Measurements from ENCODE around the gene PLCB1.

PLCB1 gene

DNA sequence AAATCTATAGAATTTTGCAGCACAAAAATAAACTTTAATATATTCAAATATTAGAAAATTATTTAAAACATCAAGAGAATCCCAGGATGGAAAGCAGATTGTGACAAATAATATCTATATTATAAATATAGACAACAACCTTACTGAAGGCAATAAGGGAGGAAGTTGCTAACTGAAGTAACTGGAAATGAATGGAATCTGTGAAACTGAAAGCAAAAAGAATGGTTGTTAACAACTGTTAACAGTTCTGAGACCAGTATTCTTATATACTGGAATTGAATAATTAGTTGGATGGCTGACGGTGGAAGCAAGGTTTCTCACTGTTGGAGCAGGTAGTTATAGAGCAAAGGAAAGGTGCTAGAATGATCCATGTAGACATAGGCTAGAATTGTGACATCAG, 220.4 kb downstream of the PLCB1 start:
- H2AFZ ChIP-seq (ENCODE audit: low read length) = no peak overlapping the region
- peaks cover 21% of the 10 kb centered on the region for H3K4me1 ChIP-seq (ENCODE audit: insufficient read depth, low read length, poor library complexity, severe bottlenecking)
- peaks cover 15% of the 10 kb centered on the region; the same call in 1 of the 2 replicates for H3K79me2 ChIP-seq (ENCODE audit: insufficient read depth, low read length)
- H3F3A ChIP-seq (ENCODE audit: low read depth) = no peaks in the 10 kb centered on the region
- H3K4me3 ChIP-seq (ENCODE audit: low read length, poor library complexity, severe bottlenecking) = no peak overlapping the region
- no peaks in the 10 kb centered on the region for H4K20me1 ChIP-seq (ENCODE audit: insufficient read depth, low read length, poor library complexity, severe bottlenecking)
- H3K9ac ChIP-seq (ENCODE audit: low read depth, low read length, poor library complexity, severe bottlenecking) = no peak overlapping the region
- H3K9me3 ChIP-seq (ENCODE audit: insufficient read depth, low read depth, low read length) = no peaks in the 10 kb centered on the region
- H3K9me2 ChIP-seq (replicated peaks; ENCODE audit: low read depth, low read length) = no peaks in the 10 kb centered on the region
- no peaks in the 10 kb centered on the region for H3K27me3 ChIP-seq (ENCODE audit: insufficient read depth, low read length, poor library complexity, severe bottlenecking)
- TF ChIP-seq, protein P1, sequence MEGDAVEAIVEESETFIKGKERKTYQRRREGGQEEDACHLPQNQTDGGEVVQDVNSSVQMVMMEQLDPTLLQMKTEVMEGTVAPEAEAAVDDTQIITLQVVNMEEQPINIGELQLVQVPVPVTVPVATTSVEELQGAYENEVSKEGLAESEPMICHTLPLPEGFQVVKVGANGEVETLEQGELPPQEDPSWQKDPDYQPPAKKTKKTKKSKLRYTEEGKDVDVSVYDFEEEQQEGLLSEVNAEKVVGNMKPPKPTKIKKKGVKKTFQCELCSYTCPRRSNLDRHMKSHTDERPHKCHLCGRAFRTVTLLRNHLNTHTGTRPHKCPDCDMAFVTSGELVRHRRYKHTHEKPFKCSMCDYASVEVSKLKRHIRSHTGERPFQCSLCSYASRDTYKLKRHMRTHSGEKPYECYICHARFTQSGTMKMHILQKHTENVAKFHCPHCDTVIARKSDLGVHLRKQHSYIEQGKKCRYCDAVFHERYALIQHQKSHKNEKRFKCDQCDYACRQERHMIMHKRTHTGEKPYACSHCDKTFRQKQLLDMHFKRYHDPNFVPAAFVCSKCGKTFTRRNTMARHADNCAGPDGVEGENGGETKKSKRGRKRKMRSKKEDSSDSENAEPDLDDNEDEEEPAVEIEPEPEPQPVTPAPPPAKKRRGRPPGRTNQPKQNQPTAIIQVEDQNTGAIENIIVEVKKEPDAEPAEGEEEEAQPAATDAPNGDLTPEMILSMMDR (conservative IDR thresholded peaks at IDR 0.05; ENCODE audit: low read length) = no peak
- no peak for TF ChIP-seq EZH2phosphoT487 (IDR thresholded peaks at IDR 0.05; ENCODE audit: borderline replicate concordance)
- no peaks in the 10 kb centered on the region for H3K36me3 ChIP-seq (ENCODE audit: insufficient read depth, low read length)
- H3K4me2 ChIP-seq (ENCODE audit: low read depth, low read length, poor library complexity, severe bottlenecking) = peak overlapping the region; percentile 15

DNA sequence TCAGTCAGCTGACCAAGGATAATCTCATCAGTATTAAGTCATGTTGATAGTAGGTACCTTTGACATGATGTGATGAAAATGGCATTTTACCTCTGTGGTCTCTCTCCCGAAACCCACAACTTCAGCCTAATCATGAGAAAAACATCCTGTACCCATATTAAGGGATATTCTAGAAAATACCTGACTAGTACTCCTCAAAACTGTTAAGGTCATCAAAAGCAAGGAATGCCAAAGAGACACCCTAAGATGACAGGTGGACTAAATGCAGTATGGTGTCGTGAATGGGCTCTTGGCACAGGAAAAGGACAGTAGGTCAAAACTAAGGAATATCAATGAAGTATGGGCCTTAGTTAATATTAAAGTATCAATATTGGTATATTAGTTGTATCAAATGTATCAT, 221.4 kb downstream of the PLCB1 start:
- Histone ChIP-seq H2AFZ (ENCODE audit: low read length) (no peak overlapping the region), H3K9me2 (replicated peaks; ENCODE audit: low read depth, low read length) (no peaks in the 10 kb centered on the region), H3K9me3 (ENCODE audit: insufficient read depth, low read depth, low read length) (no peaks in the 10 kb centered on the region), H3K27me3 (ENCODE audit: insufficient read depth, low read length, poor library complexity, severe bottlenecking) (no peaks in the 10 kb centered on the region), H3K4me1 (ENCODE audit: insufficient read depth, low read length, poor library complexity, severe bottlenecking) (peaks cover 14% of the 10 kb centered on the region), H3K36me3 (ENCODE audit: insufficient read depth, low read length) (no peaks in the 10 kb centered on the region), H3K4me3 (ENCODE audit: low read length, poor library complexity, severe bottlenecking) (no peak overlapping the region), H3K79me2 (ENCODE audit: insufficient read depth, low read length) (0 out of 2 replicates have a peak, but pooled peaks cover 15% of the 10 kb centered on the region), H4K20me1 (ENCODE audit: insufficient read depth, low read length, poor library complexity, severe bottlenecking) (no peaks in the 10 kb centered on the region), H3F3A (ENCODE audit: low read depth) (no peaks in the 10 kb centered on the region), H3K9ac (ENCODE audit: low read depth, low read length, poor library complexity, severe bottlenecking) (no peak overlapping the region), H3K4me2 (ENCODE audit: low read depth, low read length, poor library complexity, severe bottlenecking) (no peak overlapping the region)
- TF ChIP-seq, protein P1 (conservative IDR thresholded peaks at IDR 0.05; ENCODE audit: low read length) = no peak
- TF ChIP-seq EZH2phosphoT487 (IDR thresholded peaks at IDR 0.05; ENCODE audit: borderline replicate concordance) = no peak

DNA sequence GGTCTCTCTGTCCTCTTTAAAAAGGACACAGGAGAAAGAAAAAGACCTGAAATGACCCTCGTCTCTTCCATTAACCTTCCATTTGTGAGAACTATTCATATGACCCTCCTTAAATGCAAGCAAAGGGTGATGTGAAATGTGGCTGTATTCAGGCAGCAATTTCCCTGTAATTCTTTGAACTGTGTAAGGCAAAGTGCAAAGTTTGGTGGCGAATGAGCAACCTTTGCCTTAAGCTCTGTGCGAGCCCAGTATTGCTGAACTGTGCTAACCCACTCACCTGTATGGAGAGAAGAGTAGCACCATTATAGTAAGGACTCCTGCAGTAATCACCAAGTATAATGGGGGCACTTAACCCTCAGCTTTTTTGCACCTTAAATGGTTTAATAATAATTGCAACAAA, 223.4 kb downstream of the PLCB1 start:
- no peak overlapping the region for H3K4me3 ChIP-seq (ENCODE audit: low read length, poor library complexity, severe bottlenecking)
- peaks cover 11% of the 10 kb centered on the region for H3K4me1 ChIP-seq (ENCODE audit: insufficient read depth, low read length, poor library complexity, severe bottlenecking)
- TF ChIP-seq, protein P1 (conservative IDR thresholded peaks at IDR 0.05; ENCODE audit: low read length) = no peak
- TF ChIP-seq EZH2phosphoT487 (IDR thresholded peaks at IDR 0.05; ENCODE audit: borderline replicate concordance) = no peak
- 0 out of 2 replicates have a peak, but pooled peaks cover 8% of the 10 kb centered on the region for H3K79me2 ChIP-seq (ENCODE audit: insufficient read depth, low read length)
- H3K27me3 ChIP-seq (ENCODE audit: insufficient read depth, low read length, poor library complexity, severe bottlenecking) = no peaks in the 10 kb centered on the region
- no peaks in the 10 kb centered on the region for H3F3A ChIP-seq (ENCODE audit: low read depth)
- H2AFZ ChIP-seq (ENCODE audit: low read length) = no peak overlapping the region
- no peaks in the 10 kb centered on the region for H3K9me2 ChIP-seq (replicated peaks; ENCODE audit: low read depth, low read length)
- H3K36me3 ChIP-seq (ENCODE audit: insufficient read depth, low read length) = no peaks in the 10 kb centered on the region
- no peaks in the 10 kb centered on the region for H3K9me3 ChIP-seq (ENCODE audit: insufficient read depth, low read depth, low read length)
- H3K4me2 ChIP-seq (ENCODE audit: low read depth, low read length, poor library complexity, severe bottlenecking) = no peak overlapping the region
- no peak overlapping the region for H3K9ac ChIP-seq (ENCODE audit: low read depth, low read length, poor library complexity, severe bottlenecking)
- no peaks in the 10 kb centered on the region for H4K20me1 ChIP-seq (ENCODE audit: insufficient read depth, low read length, poor library complexity, severe bottlenecking)
